GM19452 (cell line): ENCODE measurements around the gene TCEAL5.
"Not testable (repeated sequence)": the region's sequence is repeated elsewhere in the genome, so short reads cannot be mapped to it uniquely, and the experiment has no call there.

Source experiments
- ATAC-seq: cut with Tn5 transposase; IDR thresholded peaks from one replicate; pipeline ENCODE4 v1.9.1; 2021; ENCODE audit not compliant: unreplicated experiment

The TCEAL5 gene

DNA sequence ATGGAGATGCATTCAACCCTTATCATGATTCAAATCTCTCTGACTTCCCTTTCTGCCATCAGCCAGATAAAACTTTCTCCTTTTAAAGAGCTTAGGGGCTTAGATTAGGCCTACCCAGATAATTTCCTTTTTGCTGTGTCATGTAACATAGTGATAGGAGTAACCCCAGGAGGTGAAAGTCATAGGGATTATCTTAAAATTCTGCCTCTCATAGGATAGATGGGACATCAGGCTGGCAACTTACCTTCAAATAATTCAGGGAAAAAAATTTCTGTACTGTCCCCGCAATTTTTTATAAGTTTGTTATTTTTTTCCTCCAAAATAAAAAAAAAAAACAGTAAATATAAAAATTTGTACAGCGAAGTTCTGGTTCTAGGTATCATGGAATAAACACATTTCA is 40.9 kb downstream of the TCEAL5 start:
- ATAC-seq: not testable (repeated sequence)

DNA sequence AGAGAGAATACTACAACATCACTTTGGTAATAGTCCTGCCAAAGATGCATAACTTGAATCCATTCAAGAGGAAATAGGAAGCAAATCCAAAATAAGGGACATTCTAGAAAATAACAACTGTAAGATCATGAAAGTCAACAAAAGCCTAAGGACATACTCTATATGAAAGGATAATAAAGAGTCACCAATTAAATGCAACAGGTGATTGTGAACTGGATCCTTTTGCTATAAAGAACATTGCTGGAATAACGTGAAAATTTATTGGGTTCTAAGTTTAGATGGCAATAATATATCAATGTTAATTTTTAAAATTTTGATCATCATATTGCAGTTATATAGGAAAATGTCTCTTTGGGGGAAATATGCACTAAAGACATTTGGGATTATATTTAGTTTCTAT is 41.7 kb downstream of the TCEAL5 start:
- no peak for ATAC-seq

DNA sequence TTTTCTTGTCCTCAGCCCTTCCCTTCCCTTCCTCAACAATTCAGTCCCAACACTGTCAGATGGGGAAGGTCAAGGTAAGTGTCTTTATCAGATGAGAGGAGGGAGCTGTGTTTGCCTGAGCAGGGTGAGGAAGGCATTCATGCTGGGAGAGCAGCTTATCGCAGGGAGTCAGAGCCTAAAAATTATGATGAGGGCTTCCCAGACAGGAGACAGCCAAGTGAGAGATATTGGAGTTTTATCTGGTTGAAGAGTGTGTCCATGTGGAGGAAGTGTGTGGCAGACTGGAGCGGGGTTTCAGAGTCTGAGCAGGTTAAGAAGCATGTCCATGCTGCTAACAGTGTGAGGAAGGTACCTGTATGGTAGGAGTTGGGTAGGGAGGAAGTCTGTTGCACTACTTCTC is 43.3 kb downstream of the TCEAL5 start:
- no peak for ATAC-seq

DNA sequence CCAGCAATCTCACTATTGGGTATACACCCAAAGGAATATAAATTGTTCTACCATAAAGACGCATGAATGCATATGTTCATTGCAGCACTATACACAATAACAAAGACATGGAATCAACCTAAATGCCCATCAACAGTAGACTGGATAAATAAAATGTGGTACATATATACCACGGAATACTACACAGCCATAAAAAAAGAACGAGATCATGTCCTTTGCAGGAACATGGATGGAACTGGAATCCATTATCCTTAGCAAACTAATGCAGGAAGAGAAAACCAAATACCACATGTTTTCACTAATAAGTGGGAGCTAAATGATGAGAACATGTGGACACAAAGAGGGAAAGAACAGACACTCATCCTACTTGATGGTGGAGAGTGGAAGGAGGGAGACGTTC is 50.6 kb downstream of the TCEAL5 start:
- not testable (repeated sequence) for ATAC-seq
